ENCODE measurements around the gene LIX1.
"Not testable (repeated sequence)": the region's sequence is repeated elsewhere in the genome, so short reads cannot be mapped to it uniquely, and the experiment has no call there.

DNA sequence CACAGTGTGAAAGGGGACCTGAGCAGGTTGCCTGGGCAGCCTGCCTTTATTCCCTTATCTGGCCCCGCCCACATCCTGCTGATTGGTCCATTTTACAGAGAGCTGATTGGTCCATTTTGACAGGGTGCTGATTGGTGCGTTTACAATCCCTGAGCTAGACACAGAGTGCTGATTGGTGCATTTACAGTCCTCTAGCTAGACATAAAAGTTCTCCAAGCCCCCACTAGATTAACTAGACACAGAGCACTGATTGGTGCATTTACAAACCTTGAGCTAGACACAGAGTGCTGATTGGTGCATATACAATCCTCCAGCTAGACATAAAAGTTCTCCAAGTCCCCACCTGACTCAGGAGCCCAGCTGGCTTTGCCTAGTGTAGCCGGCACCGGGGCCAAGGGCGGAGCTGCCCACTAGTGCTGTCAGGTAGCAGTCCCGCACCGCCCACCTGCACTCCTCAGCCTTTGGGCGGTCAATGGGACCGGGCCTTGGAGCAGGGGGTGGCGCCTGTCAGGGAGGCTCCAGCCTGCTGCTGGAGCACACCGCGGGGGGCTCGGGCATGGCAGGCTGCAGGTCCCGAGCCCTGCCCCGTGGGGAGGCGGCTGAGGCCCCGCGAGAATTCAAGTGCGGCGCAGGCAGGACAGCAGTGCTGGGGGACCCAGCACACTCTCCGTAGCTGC is 57.5 kb downstream of the LIX1 start:
- TF ChIP-seq, protein P1, sequence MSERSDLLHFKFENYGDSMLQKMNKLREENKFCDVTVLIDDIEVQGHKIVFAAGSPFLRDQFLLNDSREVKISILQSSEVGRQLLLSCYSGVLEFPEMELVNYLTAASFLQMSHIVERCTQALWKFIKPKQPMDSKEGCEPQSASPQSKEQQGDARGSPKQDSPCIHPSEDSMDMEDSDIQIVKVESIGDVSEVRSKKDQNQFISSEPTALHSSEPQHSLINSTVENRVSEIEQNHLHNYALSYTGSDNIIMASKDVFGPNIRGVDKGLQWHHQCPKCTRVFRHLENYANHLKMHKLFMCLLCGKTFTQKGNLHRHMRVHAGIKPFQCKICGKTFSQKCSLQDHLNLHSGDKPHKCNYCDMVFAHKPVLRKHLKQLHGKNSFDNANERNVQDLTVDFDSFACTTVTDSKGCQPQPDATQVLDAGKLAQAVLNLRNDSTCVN (CRISPR knock-in tag; IDR thresholded peaks at IDR 0.05; ENCODE audit: borderline replicate concordance) = not testable (repeated sequence)
- not testable (repeated sequence) for TF ChIP-seq SUZ12 (IDR thresholded peaks at IDR 0.05; ENCODE audit: low read depth, low read length); SP4 (CRISPR knock-in tag; IDR thresholded peaks at IDR 0.05)
- TF ChIP-seq, protein P2, sequence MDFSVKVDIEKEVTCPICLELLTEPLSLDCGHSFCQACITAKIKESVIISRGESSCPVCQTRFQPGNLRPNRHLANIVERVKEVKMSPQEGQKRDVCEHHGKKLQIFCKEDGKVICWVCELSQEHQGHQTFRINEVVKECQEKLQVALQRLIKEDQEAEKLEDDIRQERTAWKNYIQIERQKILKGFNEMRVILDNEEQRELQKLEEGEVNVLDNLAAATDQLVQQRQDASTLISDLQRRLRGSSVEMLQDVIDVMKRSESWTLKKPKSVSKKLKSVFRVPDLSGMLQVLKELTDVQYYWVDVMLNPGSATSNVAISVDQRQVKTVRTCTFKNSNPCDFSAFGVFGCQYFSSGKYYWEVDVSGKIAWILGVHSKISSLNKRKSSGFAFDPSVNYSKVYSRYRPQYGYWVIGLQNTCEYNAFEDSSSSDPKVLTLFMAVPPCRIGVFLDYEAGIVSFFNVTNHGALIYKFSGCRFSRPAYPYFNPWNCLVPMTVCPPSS (IDR thresholded peaks at IDR 0.05) = not testable (repeated sequence)
- TF ChIP-seq, protein P3, sequence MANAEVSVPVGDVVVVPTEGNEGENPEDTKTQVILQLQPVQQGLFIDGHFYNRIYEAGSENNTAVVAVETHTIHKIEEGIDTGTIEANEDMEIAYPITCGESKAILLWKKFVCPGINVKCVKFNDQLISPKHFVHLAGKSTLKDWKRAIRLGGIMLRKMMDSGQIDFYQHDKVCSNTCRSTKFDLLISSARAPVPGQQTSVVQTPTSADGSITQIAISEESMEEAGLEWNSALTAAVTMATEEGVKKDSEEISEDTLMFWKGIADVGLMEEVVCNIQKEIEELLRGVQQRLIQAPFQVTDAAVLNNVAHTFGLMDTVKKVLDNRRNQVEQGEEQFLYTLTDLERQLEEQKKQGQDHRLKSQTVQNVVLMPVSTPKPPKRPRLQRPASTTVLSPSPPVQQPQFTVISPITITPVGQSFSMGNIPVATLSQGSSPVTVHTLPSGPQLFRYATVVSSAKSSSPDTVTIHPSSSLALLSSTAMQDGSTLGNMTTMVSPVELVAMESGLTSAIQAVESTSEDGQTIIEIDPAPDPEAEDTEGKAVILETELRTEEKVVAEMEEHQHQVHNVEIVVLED (CRISPR knock-in tag; IDR thresholded peaks at IDR 0.05; ENCODE audit: borderline replicate concordance) = not testable (repeated sequence)
